HTERT RPE-1 (cell line): ENCODE results near the gene CCL21.
"Not testable (repeated sequence)": the region's sequence is repeated elsewhere in the genome, so short reads cannot be mapped to it uniquely, and the experiment has no call there.

Source experiments
- in situ Hi-C: fragments of 300-500 bp; cut with MboI; formaldehyde crosslinking; loops from 4 replicates; pipeline ENCODE4 v1.14.3; 2020; ENCODE audit warnings: low sequenced_read_pairs

CCL21 gene

DNA sequence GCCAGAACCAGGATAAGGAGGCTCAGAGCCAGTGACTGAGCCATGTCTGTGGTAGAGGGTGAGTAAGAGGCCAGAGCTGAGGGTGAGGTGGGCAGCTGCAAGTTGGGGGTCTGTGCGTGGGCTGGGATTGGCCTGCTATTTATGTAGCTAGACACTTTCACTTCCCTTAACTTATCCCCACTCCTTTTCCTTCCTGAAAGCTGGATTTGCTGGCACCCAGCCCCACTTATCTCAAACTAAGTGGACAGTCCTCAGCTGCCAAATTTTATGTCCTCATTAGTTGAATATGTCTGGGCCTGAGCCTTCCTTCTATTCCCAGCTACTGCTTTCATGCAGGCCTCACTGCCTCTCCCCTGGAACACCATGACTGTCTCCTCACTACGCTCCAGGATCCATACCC, at the start of gene CCL21:
Gene CCL21, minus strand, starts transcription at position 114 of the 400 bp plus-strand sequence. Its CDS starts 70 bp downstream, at position 44.
- in situ Hi-C loops = no loop called here

DNA sequence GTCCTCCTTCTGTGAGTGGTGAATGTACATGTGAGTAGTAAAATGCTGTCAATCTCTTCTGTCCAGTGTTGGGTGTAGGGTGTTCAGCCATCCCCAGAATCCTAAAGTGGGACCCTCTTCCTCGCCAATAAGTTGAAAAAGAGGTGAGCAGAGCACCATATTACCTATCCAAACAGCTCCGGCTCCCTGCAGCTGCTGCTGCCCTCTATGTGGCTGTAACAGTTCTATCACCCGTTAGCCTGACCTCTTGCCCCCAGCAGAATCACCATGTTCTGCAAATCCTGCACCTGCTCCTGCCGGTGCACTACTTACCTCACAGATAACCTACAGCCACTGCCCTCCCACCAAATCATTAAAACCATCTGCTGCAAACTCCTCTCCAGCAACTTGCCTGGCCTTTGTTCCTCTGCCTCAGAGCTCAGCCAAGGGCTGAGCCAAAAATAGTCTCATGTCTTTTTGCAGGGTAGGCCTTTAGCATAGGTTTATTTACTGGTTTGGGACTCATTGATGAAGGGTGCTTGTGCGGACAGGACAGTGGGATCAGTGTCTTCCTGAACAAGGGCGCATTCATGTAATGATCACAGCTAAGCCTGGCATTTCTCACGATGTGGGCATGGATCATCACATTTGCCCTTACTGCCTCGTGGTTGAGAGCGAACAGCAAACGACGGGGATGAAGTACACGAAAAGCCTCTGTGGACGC, 49.6 kb upstream of the CCL21 start:
- in situ Hi-C loops = no loop called here

DNA sequence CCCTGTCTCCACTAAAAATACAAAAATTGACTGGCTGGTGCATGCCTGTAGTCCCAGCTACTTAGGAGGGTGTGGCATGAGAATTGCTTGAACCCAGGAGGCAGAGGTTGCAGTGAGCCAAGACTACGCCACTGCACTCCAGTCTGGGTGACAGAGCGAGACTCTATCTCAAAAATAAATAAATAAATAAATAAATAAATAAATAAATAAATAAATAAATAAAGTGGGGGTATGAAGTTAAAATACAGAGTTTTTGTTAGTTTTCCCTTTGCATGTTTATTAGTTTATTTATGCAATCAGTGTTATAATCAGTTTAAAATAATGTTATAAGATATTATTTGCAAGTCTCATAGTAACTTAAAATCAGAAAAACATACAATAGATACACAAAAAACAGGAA, 40.4 kb upstream of the CCL21 start:
- in situ Hi-C loops = not testable (repeated sequence)

DNA sequence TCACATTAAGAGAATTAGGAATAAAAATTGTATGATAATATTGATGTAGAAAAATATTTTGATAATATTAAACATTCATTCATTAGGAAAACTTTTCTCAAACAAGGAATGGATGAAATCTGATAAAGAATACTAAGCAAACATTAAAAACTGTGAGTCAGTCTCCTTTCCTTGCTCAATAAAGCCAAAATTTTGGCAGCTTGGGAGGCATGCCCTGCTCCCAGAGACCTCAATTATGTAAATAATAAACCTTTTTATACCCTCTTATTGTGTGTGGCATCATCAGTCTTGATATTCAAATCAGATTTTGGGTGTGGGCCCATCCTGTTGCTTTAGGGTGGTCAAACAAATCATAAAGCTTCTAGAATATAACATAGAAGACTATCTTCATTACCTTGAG, 36.6 kb upstream of the CCL21 start:
- in situ Hi-C loops = no loop called here

GRCh38 chr9:34744295-34745221, 34.6 kb upstream of the CCL21 start:
- in situ Hi-C loops = no loop called here

DNA sequence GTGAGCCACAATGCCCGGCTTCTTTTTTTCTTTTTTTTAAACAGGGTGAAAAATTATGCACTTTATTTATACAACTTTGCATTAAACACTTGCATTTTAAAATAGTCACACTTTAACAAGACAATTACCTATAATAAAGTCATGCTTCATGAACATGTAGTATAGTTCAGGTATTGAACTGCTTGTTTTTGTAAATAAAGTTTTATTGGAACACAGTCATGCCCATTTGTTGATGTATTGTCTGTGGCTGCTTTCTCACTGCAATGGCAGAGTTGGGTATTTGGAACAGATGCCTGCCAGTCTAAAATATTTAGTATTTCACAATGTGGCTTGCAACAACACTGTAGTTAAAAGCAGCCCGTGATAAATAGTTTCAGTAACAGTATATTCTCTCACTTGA, 32.8 kb upstream of the CCL21 start:
- in situ Hi-C loops = no loop called here

- in situ Hi-C loops = no loop called here
These were observed 31.7 kb upstream of the CCL21 start for GRCh38 chr9:34741628-34742027.

DNA sequence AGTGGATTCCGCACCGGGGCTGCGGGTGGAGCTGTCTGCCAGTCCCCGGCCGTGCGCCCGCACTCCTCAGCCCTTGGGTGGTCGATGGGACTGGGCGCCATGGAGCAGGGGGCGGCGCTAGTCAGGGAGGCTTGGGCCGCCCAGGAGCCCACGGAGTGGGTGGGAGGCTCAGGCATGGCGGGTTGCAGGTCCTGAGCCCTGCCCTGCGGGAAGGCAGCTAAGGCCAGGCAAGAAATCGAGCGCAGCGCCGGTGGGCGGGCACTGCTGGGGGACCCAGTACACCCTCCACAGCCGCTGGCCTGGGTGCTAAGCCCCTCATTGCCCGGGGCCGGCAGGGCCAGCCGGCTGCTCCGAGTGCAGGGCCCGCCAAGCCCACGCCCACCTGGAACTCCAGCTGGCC, 30.2 kb upstream of the CCL21 start:
- in situ Hi-C loops = not testable (repeated sequence)

- in situ Hi-C loops = no loop called here
These were observed 27.8 kb upstream of the CCL21 start for GRCh38 chr9:34737677-34738260.

DNA sequence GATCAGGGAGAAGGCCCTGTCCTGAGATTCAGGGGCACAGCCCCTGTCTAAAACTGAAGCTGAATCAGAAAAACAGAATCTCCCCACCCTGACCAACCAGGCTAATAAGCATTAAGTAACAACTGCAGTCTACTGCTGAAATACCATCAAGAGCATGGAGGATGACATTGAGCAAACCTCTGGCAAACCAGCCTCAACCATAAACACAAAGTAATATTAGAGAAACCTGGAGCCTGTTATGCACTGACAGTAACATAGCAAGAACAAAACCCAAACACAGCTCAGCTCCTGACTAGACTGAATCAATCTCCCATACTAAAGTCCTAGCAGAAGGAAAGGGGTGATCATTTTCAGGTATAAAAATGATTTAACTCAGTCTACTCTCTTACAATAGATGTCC, 24.8 kb upstream of the CCL21 start:
- in situ Hi-C loops = no loop called here

DNA sequence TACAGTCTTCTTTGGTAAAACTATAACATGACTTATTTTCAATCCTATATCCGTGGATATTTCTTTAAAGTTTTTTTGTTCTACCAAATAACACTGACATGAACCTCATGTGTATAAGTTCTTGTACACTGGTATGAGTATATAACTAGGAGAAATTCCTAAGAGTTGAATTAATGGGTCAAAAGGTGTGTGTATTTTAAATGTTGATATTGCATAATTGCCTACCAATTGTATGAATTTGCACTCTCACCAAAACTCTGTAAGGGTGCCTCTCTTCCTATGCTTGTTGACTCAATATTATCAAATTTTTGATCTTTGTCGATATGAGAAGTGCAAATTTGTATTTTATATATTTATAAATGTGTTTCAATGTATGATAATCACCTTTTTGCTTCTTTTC, 22.9 kb upstream of the CCL21 start:
- in situ Hi-C loops = no loop called here

GRCh38 chr9:34732478-34732877, 22.5 kb upstream of the CCL21 start:
- in situ Hi-C loops = no loop called here

DNA sequence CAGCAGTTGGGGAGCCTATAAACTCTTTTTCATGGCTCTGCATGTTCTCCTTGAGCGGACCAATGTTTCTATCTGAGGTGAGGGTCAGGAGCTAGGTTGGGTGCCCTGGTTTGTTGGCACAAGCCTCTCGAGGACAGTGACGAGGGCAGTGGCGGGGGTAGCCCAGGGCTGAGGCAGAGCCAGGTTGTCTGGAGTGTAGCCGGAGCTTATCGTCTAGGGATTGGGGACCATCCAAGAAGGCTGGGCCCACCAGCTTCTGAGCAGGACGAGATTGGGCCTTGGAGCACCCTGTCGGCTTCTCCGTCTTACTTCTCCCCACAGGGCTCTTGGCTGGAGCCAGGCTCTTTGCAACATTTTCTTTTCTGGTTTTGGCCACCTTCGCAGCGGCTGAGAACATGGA, 13.2 kb upstream of the CCL21 start:
- in situ Hi-C loops = no loop called here

DNA sequence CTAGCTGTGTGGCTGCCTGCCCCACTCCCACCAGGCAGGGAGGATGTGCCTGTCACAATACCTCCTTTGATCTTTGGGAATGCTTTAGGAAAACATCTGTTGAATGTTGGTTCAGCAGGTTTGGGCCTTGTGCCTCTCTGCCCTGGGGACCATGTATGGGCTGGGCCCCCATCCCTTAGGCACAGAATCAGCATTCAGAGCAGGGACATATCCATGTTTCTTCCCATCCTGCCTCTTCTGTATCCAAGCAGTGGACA, 9.8 kb upstream of the CCL21 start:
- in situ Hi-C loops = not testable (repeated sequence)

- in situ Hi-C loops = no loop called here
These were observed 9.3 kb upstream of the CCL21 start for GRCh38 chr9:34719021-34719768.

GRCh38 chr9:34717996-34718614, 8.2 kb upstream of the CCL21 start:
- in situ Hi-C loops = no loop called here

GRCh38 chr9:34716711-34717110, 6.8 kb upstream of the CCL21 start:
- in situ Hi-C loops = no loop called here

DNA sequence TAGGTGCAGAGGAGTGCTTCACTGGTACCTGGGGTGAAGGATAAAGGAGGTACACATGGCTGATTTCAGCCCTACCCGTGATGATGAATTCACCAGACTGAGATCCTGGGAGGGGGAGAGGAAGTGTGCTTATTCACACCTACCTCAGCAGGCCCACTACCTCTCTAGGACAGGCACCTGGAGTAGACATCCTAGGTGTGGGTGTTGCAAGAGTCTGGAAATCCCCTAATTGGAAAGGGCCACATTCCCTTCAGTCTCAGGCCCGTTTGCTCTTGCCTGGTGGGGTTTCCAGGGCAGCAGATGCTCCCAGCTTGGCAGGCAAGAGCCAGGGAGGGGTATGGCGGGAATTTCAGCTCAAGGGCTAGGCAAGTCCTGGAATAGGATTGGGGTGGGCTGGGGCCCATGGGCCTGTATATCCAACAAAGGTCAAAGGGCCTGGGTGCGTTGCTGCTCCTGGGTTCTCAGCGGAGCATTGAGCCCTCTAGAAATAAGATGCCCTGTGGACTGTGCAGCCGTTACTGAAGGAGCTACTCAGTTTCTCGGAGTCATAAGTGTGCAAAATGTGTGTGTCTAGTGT, 5.8 kb upstream of the CCL21 start:
- in situ Hi-C loops = no loop called here

GRCh38 chr9:34714007-34714406, 4.1 kb upstream of the CCL21 start:
- in situ Hi-C loops = no loop called here

DNA sequence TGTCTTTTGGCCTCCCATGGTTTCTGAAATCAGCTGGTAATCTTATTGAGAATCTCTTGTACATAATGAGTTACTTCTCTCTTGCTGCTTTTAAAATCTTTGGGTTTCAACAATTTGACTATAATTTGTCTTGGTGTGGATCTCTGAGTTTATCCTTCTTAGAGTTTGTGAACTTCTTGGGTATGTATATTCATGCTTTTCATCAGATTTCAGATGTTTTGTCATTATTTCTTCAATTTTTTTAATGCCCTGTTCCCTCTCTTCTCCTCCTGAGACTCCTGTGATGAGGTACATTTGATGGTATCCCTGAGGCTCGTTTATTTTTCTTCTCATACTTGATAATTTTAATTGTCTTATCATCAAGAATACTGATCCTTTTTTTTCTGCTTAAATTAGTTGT, 2.2 kb upstream of the CCL21 start:
- in situ Hi-C loops = no loop called here
